SU-DHL-6 (cell line): ENCODE measurements around the gene BCL2L1.

Source experiments
- CTCF ChIP-seq: fragments of 200-600 bp; sonication (generic); IDR thresholded peaks from one replicate; pipeline ENCODE4 v1.5.1; 2017; ENCODE audit warnings: antibody characterized with exemption, mild to moderate bottlenecking, low read length, moderate library complexity; ENCODE audit not compliant: insufficient read depth, poor library complexity, severe bottlenecking
- EZH2phosphoT487 ChIP-seq: fragments of 200-600 bp; sonication (generic), shearing (Covaris generic); conservative IDR thresholded peaks from 2 replicates; pipeline ENCODE4 v1.6.1; 2018; ENCODE audit warnings: mild to moderate bottlenecking, antibody characterized with exemption, low read length, moderate library complexity, mixed read lengths

- TF ChIP-seq CTCF (no peak), EZH2phosphoT487 (no peak)
These were observed 83.9 kb downstream of the BCL2L1 start for GRCh38 chr20:31638816-31639215.
